ENCODE results near the gene GKN2. TPM values are rescaled to one million over a fixed set of nuclear protein-coding genes. Genes with fewer than 3 reads are reported as not detected.

GKN2 gene
- total RNA-seq, 1 experiment from 2014 or later, result not detected

- H3K9me3 ChIP-seq (ENCODE audit: control insufficient read depth, low read depth, low read length), result no peaks in the 10 kb centered on the region
- H3K27me3 ChIP-seq (ENCODE audit: insufficient read depth, low read length), result no peaks in the 10 kb centered on the region
- no peaks in the 10 kb centered on the region for H3K79me2 ChIP-seq (ENCODE audit: insufficient read depth, low read length)
- H2BK5ac ChIP-seq (ENCODE audit: insufficient read length, low read length), result no peak overlapping the region
- DNase-seq, result no peak
- no peaks in the 10 kb centered on the region for H4K20me1 ChIP-seq (ENCODE audit: control insufficient read depth, insufficient read depth, insufficient read length)
- peaks cover 3 to 7% of the 10 kb centered on the region in 2 experiments; a peak in 2 of 5 replicates for H3K9me3 Mint-ChIP-seq
- H3K23me2 ChIP-seq (ENCODE audit: insufficient read length, low read depth, low read length, poor library complexity, severe bottlenecking), result no peaks in the 10 kb centered on the region
- H3K4me1 ChIP-seq (ENCODE audit: insufficient read depth, low read length), result no peaks in the 10 kb centered on the region
- no peak overlapping the region for H2AFZ ChIP-seq (ENCODE audit: low read length)
- H3K9ac ChIP-seq (ENCODE audit: extremely low read depth, insufficient read length, low read length), result no peak overlapping the region
- no peak overlapping the region for H3K27ac ChIP-seq (ENCODE audit: insufficient read length, low read depth, low read length)
- H3K14ac ChIP-seq (ENCODE audit: insufficient read depth, low read length), result no peak overlapping the region
- H3T11ph ChIP-seq (ENCODE audit: low read length), result no peak overlapping the region
- no peak overlapping the region for H2BK12ac ChIP-seq (ENCODE audit: insufficient read length, low read depth, low read length)
- no peak overlapping the region for H3K4ac ChIP-seq (ENCODE audit: low read depth, low read length)
- H2BK15ac ChIP-seq (ENCODE audit: low read depth, low read length), result no peak overlapping the region
- H4K8ac ChIP-seq (replicated peaks; ENCODE audit: insufficient read length, low read depth, low read length), result no peak overlapping the region
- peaks cover 6% of the 10 kb centered on the region for H3K27me3 Mint-ChIP-seq (ENCODE audit: low read depth)
- H4K5ac ChIP-seq (ENCODE audit: insufficient read length, low read depth, low read length), result no peak overlapping the region
- H3K36me3 Mint-ChIP-seq (ENCODE audit: insufficient read depth in 1 of 3, low read depth in 3 of 3), result no peaks in the 10 kb centered on the region
- no peak overlapping the region for H4K91ac ChIP-seq (ENCODE audit: insufficient read length, low read depth, low read length)
- H3K27ac Mint-ChIP-seq, result no peak overlapping the region
- H3K4me2 ChIP-seq (ENCODE audit: insufficient read depth, insufficient read length, low read length), result no peak overlapping the region
- H3K56ac ChIP-seq (ENCODE audit: insufficient read length, low read depth, low read length), result no peak overlapping the region
- no peak overlapping the region for H3K23ac ChIP-seq (ENCODE audit: insufficient read length, low read depth, low read length)
- H2AK5ac ChIP-seq (ENCODE audit: insufficient read length, low read length), result no peak overlapping the region
- no peak for TF ChIP-seq CTCF (conservative IDR thresholded peaks at IDR 0.05)
- no peak overlapping the region for H2BK120ac ChIP-seq (ENCODE audit: low read depth, low read length, poor library complexity, severe bottlenecking)
- no peak overlapping the region for H2BK20ac ChIP-seq (ENCODE audit: low read depth, low read length, poor library complexity, severe bottlenecking)
- H3K4me3 Mint-ChIP-seq, result no peak overlapping the region
- no peaks in the 10 kb centered on the region for H3K79me1 ChIP-seq (ENCODE audit: insufficient read depth, low read depth, low read length, poor library complexity, severe bottlenecking)
- peaks cover 12 to 13% of the 10 kb centered on the region in 2 experiments for H3K4me1 Mint-ChIP-seq
- H3K18ac ChIP-seq (ENCODE audit: insufficient read length, low read depth, low read length), result no peak overlapping the region
Observed at GRCh38 chr2:68942827-68943226, 9.9 kb downstream of the GKN2 start.

Measured in H9 (cell line).